ENCODE data around the gene SRP72. TPM values are rescaled to one million over a fixed set of nuclear protein-coding genes. Genes with fewer than 3 reads are reported as not detected.
A peak's percentile ranks its signal among the peaks of the same experiment; 100 is the strongest.

SRP72 gene
- total RNA-seq, 4 donors from 2014 or later: 37.0 to 51.9 (median 45.8) TPM

DNA sequence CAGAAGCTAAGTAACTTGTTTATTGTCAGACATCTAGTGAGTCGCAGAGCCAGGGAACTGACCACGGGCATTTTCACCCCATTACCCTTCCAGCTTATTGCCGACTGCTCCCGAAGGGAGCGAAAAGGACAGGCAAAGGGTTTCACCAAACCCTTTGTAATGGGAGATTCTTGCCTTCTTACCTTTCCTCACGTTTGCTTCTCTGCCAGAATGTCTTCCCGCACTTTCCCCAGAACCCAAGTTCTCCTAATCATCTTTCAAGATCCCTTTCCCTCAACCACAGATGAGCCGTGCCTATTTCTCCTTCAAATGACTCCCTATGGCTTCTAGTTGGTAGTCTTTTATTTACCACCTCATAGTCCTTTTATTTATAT lies 520 bp upstream of the SRP72 start:
- no peak for TF ChIP-seq EP300 (IDR thresholded peaks at IDR 0.05)
- no peak for TF ChIP-seq POLR2AphosphoS5 (IDR thresholded peaks at IDR 0.05)
- Histone ChIP-seq H3K4me1 (peaks cover 29 to 46% (median 43%) of the 10 kb centered on the region in 4 donors), H3K4me3 (peak overlapping the region; percentile 80 to 100 (median 90)), H3K9me3 (no peaks in the 10 kb centered on the region), H3K27me3 (no peaks in the 10 kb centered on the region), H3K27ac (replicated peaks in 1 of 4) (peak overlapping the region; percentile 83 to 92 (median 90)), H3K36me3 (peaks cover 10 to 32% (median 26%) of the 10 kb centered on the region in 4 donors)
- 1% methylated on average over 8 of the region's 8 CpGs for WGBS
- no peak for DNase-seq (ENCODE audit: extremely low spot score)
- intact Hi-C loops (cut with DNase I): loop anchor here (2.0 kb wide), 1 partner anchor 30 kb away; the partner anchor contains the start of gene PAICS

- Histone ChIP-seq H3K36me3 (peaks cover 10 to 32% (median 26%) of the 10 kb centered on the region in 4 donors), H3K4me1 (peaks cover 29 to 46% (median 43%) of the 10 kb centered on the region in 4 donors), H3K9me3 (no peaks in the 10 kb centered on the region), H3K4me3 (peak overlapping the region; percentile 80 to 100 (median 90)), H3K27me3 (no peaks in the 10 kb centered on the region), H3K27ac (replicated peaks in 1 of 4) (peak overlapping the region; percentile 83 to 92 (median 90))
- TF ChIP-seq POLR2AphosphoS5 (IDR thresholded peaks at IDR 0.05) (no peak), POLR2A (IDR thresholded peaks at IDR 0.05; ENCODE audit: low read depth) (no peak), EP300 (IDR thresholded peaks at IDR 0.05) (no peak)
- TF ChIP-seq, protein P1, sequence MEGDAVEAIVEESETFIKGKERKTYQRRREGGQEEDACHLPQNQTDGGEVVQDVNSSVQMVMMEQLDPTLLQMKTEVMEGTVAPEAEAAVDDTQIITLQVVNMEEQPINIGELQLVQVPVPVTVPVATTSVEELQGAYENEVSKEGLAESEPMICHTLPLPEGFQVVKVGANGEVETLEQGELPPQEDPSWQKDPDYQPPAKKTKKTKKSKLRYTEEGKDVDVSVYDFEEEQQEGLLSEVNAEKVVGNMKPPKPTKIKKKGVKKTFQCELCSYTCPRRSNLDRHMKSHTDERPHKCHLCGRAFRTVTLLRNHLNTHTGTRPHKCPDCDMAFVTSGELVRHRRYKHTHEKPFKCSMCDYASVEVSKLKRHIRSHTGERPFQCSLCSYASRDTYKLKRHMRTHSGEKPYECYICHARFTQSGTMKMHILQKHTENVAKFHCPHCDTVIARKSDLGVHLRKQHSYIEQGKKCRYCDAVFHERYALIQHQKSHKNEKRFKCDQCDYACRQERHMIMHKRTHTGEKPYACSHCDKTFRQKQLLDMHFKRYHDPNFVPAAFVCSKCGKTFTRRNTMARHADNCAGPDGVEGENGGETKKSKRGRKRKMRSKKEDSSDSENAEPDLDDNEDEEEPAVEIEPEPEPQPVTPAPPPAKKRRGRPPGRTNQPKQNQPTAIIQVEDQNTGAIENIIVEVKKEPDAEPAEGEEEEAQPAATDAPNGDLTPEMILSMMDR (IDR thresholded peaks at IDR 0.05): no peak
- DNase-seq (ENCODE audit: extremely low spot score): no peak
- intact Hi-C loops (cut with DNase I): no loop called here
- WGBS: 2% methylated on average over 10 of the region's 10 CpGs
These were observed 643 bp downstream of the SRP72 start for GRCh38 chr4:56468097-56468422.

- H3K9me3 ChIP-seq: no peaks in the 10 kb centered on the region
- H3K27me3 ChIP-seq: no peaks in the 10 kb centered on the region
- H3K27ac ChIP-seq (replicated peaks in 1 of 4): no peak overlapping the region
- 75% methylated on average over 6 of the region's 6 CpGs for WGBS
- no peak overlapping the region for H3K4me3 ChIP-seq
- intact Hi-C loops (cut with DNase I): no loop called here
- H3K4me1 ChIP-seq: peaks cover 27 to 38% (median 36%) of the 10 kb centered on the region in 4 donors
- DNase-seq (ENCODE audit: extremely low spot score): no peak
- peaks cover 23 to 48% (median 38%) of the 10 kb centered on the region in 4 donors for H3K36me3 ChIP-seq
- TF ChIP-seq POLR2AphosphoS5 (IDR thresholded peaks at IDR 0.05) (no peak), POLR2A (IDR thresholded peaks at IDR 0.05; ENCODE audit: low read depth) (no peak), EP300 (IDR thresholded peaks at IDR 0.05) (no peak)
- TF ChIP-seq, protein P1 (IDR thresholded peaks at IDR 0.05): no peak
These were observed 2.2 kb downstream of the SRP72 start for GRCh38 chr4:56469489-56470210.

DNA sequence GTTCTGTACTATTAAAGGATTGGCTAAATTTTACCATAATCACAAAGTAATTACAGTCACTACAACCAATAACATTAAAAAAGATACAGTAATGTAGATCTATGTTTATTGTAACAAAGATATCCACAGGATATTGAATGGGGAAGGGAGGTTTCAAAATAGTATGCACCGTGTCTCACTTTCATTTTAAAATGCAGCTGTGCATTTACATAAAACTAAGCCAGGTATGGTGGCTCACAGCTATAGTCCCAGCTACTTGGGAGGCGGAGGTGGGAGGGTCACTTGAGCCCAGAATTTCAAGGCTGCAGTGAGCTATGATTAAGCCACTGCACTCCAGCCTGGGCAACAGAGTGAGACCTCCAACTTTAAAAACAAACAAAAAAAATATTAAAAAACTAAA lies 8.5 kb downstream of the SRP72 start:
- no peak overlapping the region for H3K27ac ChIP-seq (replicated peaks in 1 of 4)
- no peak for TF ChIP-seq EP300 (IDR thresholded peaks at IDR 0.05)
- TF ChIP-seq, protein P1 (IDR thresholded peaks at IDR 0.05): no peak
- no peaks in the 10 kb centered on the region for H3K9me3 ChIP-seq
- H3K4me1 ChIP-seq: no peaks in the 10 kb centered on the region
- H3K27me3 ChIP-seq: no peaks in the 10 kb centered on the region
- DNase-seq (ENCODE audit: extremely low spot score): no peak
- 88% methylated on average over 2 of the region's 2 CpGs for WGBS
- intact Hi-C loops (cut with DNase I): no loop called here
- peaks cover 56 to 100% (median 91%) of the 10 kb centered on the region in 4 donors for H3K36me3 ChIP-seq
- no peak overlapping the region for H3K4me3 ChIP-seq

DNA sequence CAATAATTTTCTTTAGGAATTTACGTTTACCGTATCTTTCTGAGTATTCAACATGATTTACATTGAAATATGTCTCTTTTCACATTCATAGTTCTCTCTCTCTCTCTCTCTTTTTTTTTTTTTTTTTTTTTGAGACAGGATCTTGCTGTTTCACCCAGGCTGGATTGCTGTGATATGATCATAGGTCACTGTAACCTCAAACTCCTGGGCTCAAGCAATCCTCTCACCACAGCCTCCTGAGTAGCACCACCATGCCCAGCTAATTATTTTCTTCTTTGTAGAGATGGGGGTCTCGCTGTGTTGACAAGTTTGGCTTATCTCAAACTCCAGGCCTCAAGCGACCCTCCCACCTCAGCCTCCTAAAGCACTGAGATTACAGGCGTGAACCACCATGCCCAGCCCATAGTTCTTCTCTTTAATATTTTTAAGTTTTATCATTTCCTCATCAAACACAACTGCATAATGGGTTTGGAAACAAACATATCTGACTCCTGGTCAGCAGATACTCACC lies 9.8 kb downstream of the SRP72 start:
- H3K27ac ChIP-seq (replicated peaks in 1 of 4): no peak overlapping the region
- 92% methylated on average over 5 of the region's 5 CpGs for WGBS
- TF ChIP-seq, protein P1 (IDR thresholded peaks at IDR 0.05): no peak
- TF ChIP-seq POLR2A (IDR thresholded peaks at IDR 0.05; ENCODE audit: low read depth) (no peak), EP300 (IDR thresholded peaks at IDR 0.05) (no peak)
- H3K4me1 ChIP-seq: no peaks in the 10 kb centered on the region
- peaks cover 55 to 100% (median 91%) of the 10 kb centered on the region in 4 donors for H3K36me3 ChIP-seq
- no peaks in the 10 kb centered on the region for H3K27me3 ChIP-seq
- no peaks in the 10 kb centered on the region for H3K9me3 ChIP-seq
- intact Hi-C loops (cut with DNase I): no loop called here
- no peak for DNase-seq (ENCODE audit: extremely low spot score)
- no peak overlapping the region for H3K4me3 ChIP-seq
